H4 (cell line): Measurements from ENCODE around the gene ADAMTS12. TPM values are rescaled to one million over a fixed set of nuclear protein-coding genes. Genes with fewer than 3 reads are reported as not detected.

Source experiments
- DNase-seq: peaks from one replicate; pipeline ENCODE4 v3.0.0-alpha.2; 2015; ENCODE audit warnings: low spot score
- total RNA-seq: library from RNA; depleted of rRNA; stranded (reverse); fragments of >200 nt; shearing (Covaris generic); gene quantifications from 2 replicates; pipeline ENCODE4 v1.2.3, GENCODE V29; 2014

ADAMTS12 gene
- total RNA-seq, 1 experiment from 2014 or later = 11.6 TPM

- no peak for DNase-seq
Observed at GRCh38 chr5:33848554-33848953, 43.2 kb downstream of the ADAMTS12 start.

GRCh38 chr5:33846851-33847250 lies 44.9 kb downstream of the ADAMTS12 start:
- DNase-seq = no peak

GRCh38 chr5:33843579-33843978 lies 48.2 kb downstream of the ADAMTS12 start:
- DNase-seq = peak; percentile 35

- no peak for DNase-seq
Observed at GRCh38 chr5:33842456-33842855, 49.3 kb downstream of the ADAMTS12 start.

GRCh38 chr5:33841891-33842290 lies 49.9 kb downstream of the ADAMTS12 start:
- DNase-seq = no peak

GRCh38 chr5:33840927-33841547 lies 50.8 kb downstream of the ADAMTS12 start:
- DNase-seq = no peak

GRCh38 chr5:33837301-33837700 lies 54.5 kb downstream of the ADAMTS12 start:
- DNase-seq = no peak

- no peak for DNase-seq
Observed at GRCh38 chr5:33834334-33834733, 57.5 kb downstream of the ADAMTS12 start.

GRCh38 chr5:33833237-33833575 lies 58.6 kb downstream of the ADAMTS12 start:
- DNase-seq = no peak

GRCh38 chr5:33832404-33833236 lies 59.2 kb downstream of the ADAMTS12 start:
- DNase-seq = no peak

GRCh38 chr5:33831041-33831440 lies 60.7 kb downstream of the ADAMTS12 start:
- DNase-seq = no peak

- DNase-seq = no peak
Observed at GRCh38 chr5:33829430-33829829, 62.4 kb downstream of the ADAMTS12 start.

- DNase-seq = no peak
Observed at GRCh38 chr5:33828626-33829308, 63.0 kb downstream of the ADAMTS12 start.

- DNase-seq = no peak
Observed at GRCh38 chr5:33827885-33828284, 63.9 kb downstream of the ADAMTS12 start.

- no peak for DNase-seq
Observed at GRCh38 chr5:33827018-33827707, 64.6 kb downstream of the ADAMTS12 start.

- peak; percentile 58 for DNase-seq
Observed at GRCh38 chr5:33824516-33825195, 67.1 kb downstream of the ADAMTS12 start.

GRCh38 chr5:33817301-33817700 lies 74.5 kb downstream of the ADAMTS12 start:
- DNase-seq = no peak

- DNase-seq = no peak
Observed at GRCh38 chr5:33816791-33817190, 75.0 kb downstream of the ADAMTS12 start.

- DNase-seq = no peak
Observed at GRCh38 chr5:33812746-33813145, 79.0 kb downstream of the ADAMTS12 start.

- no peak for DNase-seq
Observed at GRCh38 chr5:33810491-33811120, 81.2 kb downstream of the ADAMTS12 start.

- no peak for DNase-seq
Observed at GRCh38 chr5:33809936-33810335, 81.9 kb downstream of the ADAMTS12 start.
